HG02623 (cell line): ENCODE results near the gene CPLX1.
"Not testable (repeated sequence)": the region's sequence is repeated elsewhere in the genome, so short reads cannot be mapped to it uniquely, and the experiment has no call there.

Source experiments
- ATAC-seq: cut with Tn5 transposase; IDR thresholded peaks from one replicate; pipeline ENCODE4 v1.9.1; 2021; ENCODE audit warnings: moderate library complexity; ENCODE audit not compliant: unreplicated experiment

The CPLX1 gene

DNA sequence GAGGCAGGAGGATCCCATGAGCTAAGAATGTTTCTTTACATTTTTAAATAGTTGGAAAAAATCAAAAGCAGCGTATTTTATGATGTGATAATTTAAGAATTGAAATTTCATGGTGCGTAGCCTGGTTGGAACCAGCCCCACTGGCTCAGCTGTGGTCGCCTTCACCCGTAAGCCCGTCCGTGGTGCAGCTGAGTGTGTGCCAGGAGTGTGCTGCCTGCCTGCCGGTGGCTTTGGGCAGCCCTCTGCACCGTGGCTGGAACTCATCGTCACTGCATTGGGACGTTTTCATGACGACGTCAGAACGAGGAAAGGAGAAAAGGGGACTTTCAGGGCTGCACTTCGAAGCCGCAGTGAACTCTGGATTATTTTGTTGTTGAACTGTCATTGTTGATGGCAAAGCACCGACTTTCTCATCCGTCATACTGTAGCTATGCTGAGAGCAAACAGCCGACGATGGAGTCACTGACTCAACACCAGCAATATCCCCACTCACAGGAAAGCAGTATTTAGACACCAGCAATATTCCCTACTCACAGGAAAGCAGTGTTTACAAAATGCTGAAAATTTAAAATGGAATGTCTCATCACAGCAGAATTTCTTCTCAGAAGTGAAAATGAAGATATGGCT lies 85.2 kb downstream of the CPLX1 start:
- ATAC-seq, result no peak

DNA sequence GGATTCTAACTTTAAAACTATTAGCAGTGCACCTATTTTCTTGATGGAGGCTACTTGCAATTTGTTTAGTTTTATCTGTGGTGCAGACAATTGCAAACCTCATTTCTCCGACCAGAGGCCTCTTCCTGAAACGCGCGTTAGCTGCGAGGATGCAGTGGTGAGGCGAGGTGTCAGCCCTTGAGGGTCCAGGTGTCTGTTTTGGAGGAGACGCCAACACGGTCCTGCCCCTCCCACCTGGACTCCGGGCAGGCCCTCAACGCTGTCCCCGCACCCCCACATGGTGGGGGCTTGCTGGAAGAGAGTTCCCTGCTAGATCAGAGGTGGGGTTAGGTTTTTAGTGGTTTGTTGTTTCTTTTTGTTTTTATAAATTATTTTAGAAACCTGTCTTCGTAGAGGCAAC lies 85.9 kb downstream of the CPLX1 start:
- ATAC-seq, result no peak

DNA sequence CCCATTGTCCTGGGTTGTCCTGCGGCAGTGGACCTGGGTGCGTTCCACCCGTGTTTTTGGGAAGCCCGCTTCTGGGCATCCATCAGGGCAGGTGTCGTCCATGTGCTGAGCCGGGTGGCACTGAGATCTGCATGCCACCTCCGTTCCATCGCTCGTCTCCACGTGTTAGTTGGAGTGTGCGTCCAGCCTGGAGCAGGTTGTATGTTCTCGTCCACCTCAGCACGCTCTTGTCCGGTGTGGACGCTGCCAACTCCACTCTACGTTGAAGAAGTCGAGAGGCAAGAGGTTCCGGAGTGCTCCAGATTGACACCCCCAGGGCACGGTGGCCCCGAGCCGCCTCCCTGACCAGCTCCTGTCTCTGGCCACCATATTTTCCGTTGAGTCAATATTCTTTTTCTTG lies 86.4 kb downstream of the CPLX1 start:
- no peak for ATAC-seq

DNA sequence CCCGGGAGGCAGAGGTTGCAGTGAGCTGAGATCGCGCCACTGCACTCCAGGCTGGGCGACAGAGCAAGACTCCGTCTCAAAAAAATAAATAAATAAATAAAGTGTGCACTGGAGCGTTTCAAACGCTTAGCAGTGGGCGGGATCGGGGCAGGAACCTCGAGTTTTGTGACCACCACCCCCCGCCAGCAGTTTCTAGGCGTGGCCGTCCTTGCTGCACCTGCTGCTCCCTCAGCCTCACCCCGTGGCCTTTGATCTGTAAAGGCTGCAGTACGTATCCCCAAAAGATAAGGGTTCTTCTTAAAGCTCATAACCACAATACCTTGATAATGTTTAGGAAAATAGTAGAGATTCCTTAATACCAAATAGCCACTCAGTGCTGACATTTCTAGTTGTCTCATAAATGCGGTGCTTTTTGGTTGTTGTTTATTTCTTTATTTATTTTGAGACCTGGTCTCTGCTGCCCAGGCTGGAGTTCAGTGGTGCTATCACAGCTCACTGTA lies 87.1 kb downstream of the CPLX1 start:
- no peak for ATAC-seq

DNA sequence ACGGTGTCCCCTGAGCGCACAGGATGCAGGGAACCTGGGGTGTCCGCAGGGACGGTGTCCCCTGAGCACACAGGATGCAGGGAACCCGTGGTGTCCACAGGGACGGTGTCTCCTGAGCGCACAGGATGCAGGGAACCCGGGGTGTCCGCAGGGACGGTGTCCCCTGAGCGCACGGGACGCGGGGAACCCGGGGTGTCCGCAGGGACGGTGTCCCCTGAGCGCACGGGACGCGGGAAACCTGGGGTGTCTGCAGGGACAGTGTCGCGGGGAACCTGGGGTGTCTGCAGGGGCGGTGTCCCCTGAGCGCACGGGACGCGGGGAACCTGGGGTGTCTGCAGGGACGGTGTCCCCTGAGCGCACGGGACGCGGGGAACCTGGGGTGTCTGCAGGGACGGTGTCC lies 89.4 kb downstream of the CPLX1 start:
- ATAC-seq, result not testable (repeated sequence)

DNA sequence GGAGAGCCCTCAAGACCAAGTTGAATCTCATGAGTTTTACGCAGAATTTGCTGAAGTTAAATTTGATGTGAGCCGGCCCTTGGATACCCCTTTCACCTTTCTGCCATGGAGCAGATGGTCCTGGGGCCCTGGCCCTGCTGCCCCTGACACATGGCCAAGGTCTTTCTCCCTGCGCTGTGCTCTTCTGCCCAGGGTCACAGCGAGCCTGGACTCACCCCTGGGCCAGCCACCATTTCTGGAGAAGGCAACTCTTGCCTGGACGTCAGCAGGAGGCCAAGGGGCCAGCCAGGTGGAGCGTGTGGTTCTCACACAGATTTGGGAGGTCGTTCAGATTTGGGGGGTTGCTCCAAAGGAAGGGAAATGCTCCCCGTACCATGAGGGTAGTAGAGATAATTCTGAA lies 90.3 kb downstream of the CPLX1 start:
- ATAC-seq, result no peak
